Astrocyte (in vitro differentiated cells and primary cell): ENCODE results near the gene HOXD13. TPM values are rescaled to one million over a fixed set of nuclear protein-coding genes. Genes with fewer than 3 reads are reported as not detected.

Experiments used
- DNase-seq: peaks from one replicate; pipeline ENCODE4 v3.0.0-alpha.2; 2010; ENCODE audit warnings: low read depth
- FAIRE-seq: peaks from 2 replicates; lab custom pipeline; 2011; peaks lifted over from hg19 to GRCh38; lab: Jason Lieb, UNC
- H2AFZ ChIP-seq: 2 replicates; pipeline ENCODE4 v1.6.0; 2012; ENCODE audit warnings: low read depth, low read length, inconsistent platforms
- H3K27ac ChIP-seq: 2 replicates; pipeline ENCODE4 v1.5.1; 2011; ENCODE audit warnings: low read depth, low read length, inconsistent platforms
- H3K27me3 ChIP-seq: 2 replicates; pipeline ENCODE4 v1.6.0; 2011; ENCODE audit warnings: low read length, inconsistent platforms; ENCODE audit not compliant: insufficient read depth
- H3K36me3 ChIP-seq: 2 replicates; pipeline ENCODE4 v1.5.1; 2011; ENCODE audit warnings: low read length, inconsistent platforms; ENCODE audit not compliant: insufficient read depth
- H3K4me1 ChIP-seq: 2 replicates; pipeline ENCODE4 v1.5.1; 2011; ENCODE audit warnings: low read length, inconsistent platforms; ENCODE audit not compliant: insufficient read depth
- H3K4me2 ChIP-seq: 2 replicates; pipeline ENCODE4 v1.6.0; 2012; ENCODE audit warnings: low read length, inconsistent platforms
- H3K4me3 ChIP-seq: 2 replicates; pipeline ENCODE4 v1.5.1; 2011; ENCODE audit warnings: low read depth, mild to moderate bottlenecking, low read length, inconsistent platforms; ENCODE audit not compliant: insufficient read depth
- H3K79me2 ChIP-seq: 2 replicates; pipeline ENCODE4 v1.6.0; 2012; ENCODE audit warnings: mild to moderate bottlenecking, low read length, inconsistent platforms; ENCODE audit not compliant: insufficient read depth
- H3K9ac ChIP-seq: 2 replicates; pipeline ENCODE4 v1.6.0; 2012; ENCODE audit warnings: mild to moderate bottlenecking, low read length, inconsistent platforms
- H3K9me3 ChIP-seq: 2 replicates; pipeline ENCODE4 v1.5.1; 2012; ENCODE audit warnings: low read depth, mild to moderate bottlenecking, low read length, inconsistent platforms; ENCODE audit not compliant: insufficient read depth
- H4K20me1 ChIP-seq: 2 replicates; pipeline ENCODE4 v1.6.0; 2012; ENCODE audit warnings: low read length, inconsistent platforms; ENCODE audit not compliant: insufficient read depth
- H3K27ac Mint-ChIP-seq: one replicate; pipeline ENCODE4 v1.8.0; 2021; ENCODE audit warnings: mild to moderate bottlenecking, mixed read lengths; ENCODE audit not compliant: unreplicated experiment
- H3K27me3 Mint-ChIP-seq: one replicate; pipeline ENCODE4 v1.8.0; 2021; ENCODE audit warnings: low read depth, mixed read lengths; ENCODE audit not compliant: unreplicated experiment
- H3K36me3 Mint-ChIP-seq: one replicate; pipeline ENCODE4 v1.8.0; 2021; ENCODE audit warnings: low read depth, mixed read lengths; ENCODE audit not compliant: unreplicated experiment
- H3K4me1 Mint-ChIP-seq: one replicate; pipeline ENCODE4 v1.8.0; 2021; ENCODE audit warnings: low read depth, mixed read lengths; ENCODE audit not compliant: unreplicated experiment
- H3K4me3 Mint-ChIP-seq: one replicate; pipeline ENCODE4 v1.8.0; 2021; ENCODE audit warnings: mild to moderate bottlenecking, moderate library complexity, mixed read lengths; ENCODE audit not compliant: unreplicated experiment
- H3K9me3 Mint-ChIP-seq: one replicate; pipeline ENCODE4 v1.8.0; 2021; ENCODE audit warnings: mild to moderate bottlenecking, mixed read lengths; ENCODE audit not compliant: unreplicated experiment
- CTCF ChIP-seq: IDR thresholded peaks from 2 replicates; pipeline ENCODE4 v1.5.1; 2011; ENCODE audit warnings: low read depth, mild to moderate bottlenecking, inconsistent platforms, low read length, moderate library complexity; ENCODE audit not compliant: insufficient read depth
- EZH2 ChIP-seq: IDR thresholded peaks from 2 replicates; pipeline ENCODE4 v1.6.1; 2012; ENCODE audit warnings: mild to moderate bottlenecking, low read length, inconsistent platforms; ENCODE audit not compliant: insufficient read depth
- total RNA-seq: library from RNA; stranded (reverse); gene quantifications from 2 replicates; pipeline ENCODE4 v1.2.1, GENCODE V29; 2021

HOXD13 gene
- total RNA-seq, 1 donor from 2014 or later, result not detected

- H3K4me3 ChIP-seq, result no peak overlapping the region
- peaks cover 4% of the 10 kb centered on the region for H4K20me1 ChIP-seq
- H3K79me2 ChIP-seq, result no peaks in the 10 kb centered on the region
- no peak overlapping the region for H2AFZ ChIP-seq
- no peaks in the 10 kb centered on the region for H3K36me3 ChIP-seq
- no peak for FAIRE-seq
- peaks cover 21% of the 10 kb centered on the region for H3K9me3 ChIP-seq
- no peak overlapping the region for H3K4me2 ChIP-seq
- Mint-ChIP-seq H3K4me3 (no peak overlapping the region), H3K4me1 (peaks cover 4% of the 10 kb centered on the region), H3K27me3 (peaks cover 79% of the 10 kb centered on the region), H3K27ac (peak overlapping the region; percentile 62), H3K36me3 (no peaks in the 10 kb centered on the region), H3K9me3 (peaks cover 20% of the 10 kb centered on the region)
- H3K27me3 ChIP-seq, result peaks cover 87% of the 10 kb centered on the region
- no peak for DNase-seq
- TF ChIP-seq EZH2 (peak; percentile 17), CTCF (no peak)
- H3K27ac ChIP-seq, result no peak overlapping the region
- H3K9ac ChIP-seq, result no peak overlapping the region
- H3K4me1 ChIP-seq, result no peaks in the 10 kb centered on the region
Observed at GRCh38 chr2:176103742-176104315, 11.3 kb downstream of the HOXD13 start.

GRCh38 chr2:176104316-176105077 is 12.0 kb downstream of the HOXD13 start:
- Mint-ChIP-seq H3K9me3 (peaks cover 23% of the 10 kb centered on the region), H3K4me3 (no peak overlapping the region), H3K27ac (peak overlapping the region; percentile 72), H3K36me3 (no peaks in the 10 kb centered on the region), H3K27me3 (peaks cover 79% of the 10 kb centered on the region), H3K4me1 (peaks cover 4% of the 10 kb centered on the region)
- FAIRE-seq, result no peak
- Histone ChIP-seq H3K27me3 (peaks cover 87% of the 10 kb centered on the region), H3K27ac (no peak overlapping the region), H2AFZ (no peak overlapping the region), H3K9ac (no peak overlapping the region), H3K79me2 (no peaks in the 10 kb centered on the region), H4K20me1 (peaks cover 4% of the 10 kb centered on the region), H3K4me1 (no peaks in the 10 kb centered on the region), H3K36me3 (no peaks in the 10 kb centered on the region), H3K9me3 (peaks cover 21% of the 10 kb centered on the region), H3K4me2 (no peak overlapping the region), H3K4me3 (no peak overlapping the region)
- no peak for TF ChIP-seq CTCF
- peak; percentile 89 for TF ChIP-seq EZH2
- DNase-seq, result no peak
